Spinal cord (tissue), 10 donors: ENCODE measurements around the gene RAI14. TPM values are rescaled to one million over a fixed set of nuclear protein-coding genes. Genes with fewer than 3 reads are reported as not detected.
A peak's percentile ranks its signal among the peaks of the same experiment; 100 is the strongest.

Experiments used
- DNase-seq, 6 donors: peaks; one replicate each; pipeline versions ENCODE4 v3.0.0 to v3.0.0-alpha.2; 2013 to 2015; ENCODE audit warnings: low spot score in 6 of 6, low read depth in 4 of 6
- H3K27ac ChIP-seq: one replicate; pipeline ENCODE4 v1.5.1; 2013; ENCODE audit warnings: low read depth, low read length, control low read depth
- H3K27me3 ChIP-seq: one replicate; pipeline ENCODE4 v1.6.1; 2013; ENCODE audit warnings: low read length; ENCODE audit not compliant: control insufficient read depth, insufficient read depth
- H3K36me3 ChIP-seq: one replicate; pipeline ENCODE4 v1.6.1; 2013; ENCODE audit warnings: low read length; ENCODE audit not compliant: control insufficient read depth, insufficient read depth
- H3K4me1 ChIP-seq: one replicate; pipeline ENCODE4 v1.6.1; 2013; ENCODE audit warnings: low read length; ENCODE audit not compliant: control insufficient read depth, insufficient read depth
- H3K4me3 ChIP-seq: one replicate; pipeline ENCODE4 v1.5.1; 2013; ENCODE audit warnings: low read depth, low read length, control low read depth
- H3K9me3 ChIP-seq: one replicate; pipeline ENCODE4 v1.6.1; 2013; ENCODE audit warnings: low read length; ENCODE audit not compliant: control insufficient read depth, insufficient read depth
- WGBS: methylation state at CpG from one replicate; pipeline ENCODE4 v1.1.5; 2013; ENCODE audit warnings: missing lambda C conversion rate; ENCODE audit not compliant: insufficient coverage; 5-methylcytosine and 5-hydroxymethylcytosine counted together
- polyA plus RNA-seq, 2 donors: library from polyadenylated mRNA; unstranded; fragments of 120-200 nt; gene quantifications; one replicate each; pipeline ENCODE4 v1.2.1, GENCODE V29; 2013; ENCODE audit not compliant: insufficient read length in 2 of 2
- total RNA-seq, 2 donors: library from RNA; depleted of rRNA in 1 of 2; stranded (reverse); fragments of 120-200 nt in 1 of 2; fragments of >200 nt in 1 of 2; gene quantifications; one replicate each; pipeline versions ENCODE4 v1.2.3 to v1.2.4, GENCODE V29; 2013 to 2014
- donor health status: healthy.

The RAI14 gene
- total and polyA plus RNA-seq, 4 donors: 17.3 to 48.8 (median 26.9) TPM

GRCh38 chr5:34656700-34657273 lies 659 bp downstream of the RAI14 start:
- peak in 2 of 6 donors; percentile 36 to 60 for DNase-seq
- Histone ChIP-seq H3K4me1 (peaks cover 17% of the 10 kb centered on the region), H3K9me3 (no peaks in the 10 kb centered on the region), H3K36me3 (no peaks in the 10 kb centered on the region), H3K4me3 (peak overlapping the region; percentile 87), H3K27me3 (no peaks in the 10 kb centered on the region), H3K27ac (peak overlapping the region; percentile 94)
- WGBS: under 1% methylated on average over 52 of the region's 53 CpGs

DNA sequence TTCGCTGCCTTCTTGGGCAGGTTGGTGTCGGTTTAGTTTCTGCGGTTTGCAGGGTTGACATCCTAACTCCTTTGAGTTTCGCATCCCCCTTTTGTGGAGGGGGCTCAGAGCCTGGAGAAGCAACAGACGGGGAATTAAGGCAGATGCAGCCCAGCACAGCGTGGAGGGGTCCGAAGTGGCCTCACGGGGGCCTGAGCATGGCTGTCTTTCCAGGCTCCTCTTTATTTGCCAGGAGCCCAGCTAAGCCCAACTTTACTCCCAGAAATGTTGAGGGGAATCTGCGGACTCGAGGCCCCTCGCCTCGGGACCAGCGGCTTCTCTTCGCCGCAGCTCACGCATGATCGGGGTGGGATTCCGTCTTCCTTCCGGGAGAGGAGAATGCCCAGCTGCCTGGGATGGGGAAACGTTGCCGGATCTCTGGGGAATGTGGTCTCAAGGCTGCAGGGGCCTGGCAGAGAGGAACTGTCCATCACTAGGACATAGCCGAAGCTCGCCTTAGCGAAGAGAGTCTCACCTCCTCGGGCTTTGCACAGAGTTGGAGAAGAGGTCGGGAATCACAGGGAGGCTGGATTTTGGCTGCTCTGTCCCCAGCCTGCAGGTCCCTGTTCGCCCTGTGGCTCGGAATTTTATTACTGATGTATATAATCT lies 1.3 kb downstream of the RAI14 start:
- H3K36me3 ChIP-seq: no peaks in the 10 kb centered on the region
- H3K27me3 ChIP-seq: no peaks in the 10 kb centered on the region
- DNase-seq: peak in 2 of 6 donors; percentile 46 to 61
- peak overlapping the region; percentile 94 for H3K27ac ChIP-seq
- H3K4me1 ChIP-seq: peaks cover 17% of the 10 kb centered on the region
- peak overlapping the region; percentile 87 for H3K4me3 ChIP-seq
- H3K9me3 ChIP-seq: no peaks in the 10 kb centered on the region
- 0% methylated on average over 23 of the region's 28 CpGs for WGBS

- Histone ChIP-seq H3K36me3 (no peaks in the 10 kb centered on the region), H3K9me3 (no peaks in the 10 kb centered on the region), H3K4me3 (peak overlapping the region; percentile 87), H3K27ac (peak overlapping the region; percentile 94), H3K27me3 (no peaks in the 10 kb centered on the region), H3K4me1 (peaks cover 17% of the 10 kb centered on the region)
- WGBS: 0% methylated on average over 1 of the region's 4 CpGs
- peak in 2 of 6 donors; percentile 71 to 77 for DNase-seq
These were observed 1.9 kb downstream of the RAI14 start for GRCh38 chr5:34657988-34658387.

GRCh38 chr5:34659168-34659567 lies 3.0 kb downstream of the RAI14 start:
- no peak for DNase-seq
- Histone ChIP-seq H3K4me1 (peaks cover 17% of the 10 kb centered on the region), H3K4me3 (no peak overlapping the region), H3K9me3 (no peaks in the 10 kb centered on the region), H3K27me3 (no peaks in the 10 kb centered on the region), H3K36me3 (no peaks in the 10 kb centered on the region), H3K27ac (no peak overlapping the region)
- WGBS: 95% methylated on average over 3 of the region's 3 CpGs

- WGBS: 97% methylated on average over 3 of the region's 4 CpGs
- Histone ChIP-seq H3K27ac (no peak overlapping the region), H3K27me3 (no peaks in the 10 kb centered on the region), H3K36me3 (no peaks in the 10 kb centered on the region), H3K9me3 (no peaks in the 10 kb centered on the region), H3K4me1 (peaks cover 17% of the 10 kb centered on the region), H3K4me3 (no peak overlapping the region)
- no peak for DNase-seq
These were observed 4.3 kb downstream of the RAI14 start for GRCh38 chr5:34660444-34660843.

GRCh38 chr5:34663771-34664496 lies 7.8 kb downstream of the RAI14 start:
- Histone ChIP-seq H3K36me3 (peaks cover 2% of the 10 kb centered on the region), H3K27me3 (no peaks in the 10 kb centered on the region), H3K4me3 (no peak overlapping the region), H3K27ac (no peak overlapping the region), H3K4me1 (no peaks in the 10 kb centered on the region), H3K9me3 (no peaks in the 10 kb centered on the region)
- no peak for DNase-seq
- whole genome bisulfite sequencing: 81% methylated on average over 2 of the region's 7 CpGs

DNA sequence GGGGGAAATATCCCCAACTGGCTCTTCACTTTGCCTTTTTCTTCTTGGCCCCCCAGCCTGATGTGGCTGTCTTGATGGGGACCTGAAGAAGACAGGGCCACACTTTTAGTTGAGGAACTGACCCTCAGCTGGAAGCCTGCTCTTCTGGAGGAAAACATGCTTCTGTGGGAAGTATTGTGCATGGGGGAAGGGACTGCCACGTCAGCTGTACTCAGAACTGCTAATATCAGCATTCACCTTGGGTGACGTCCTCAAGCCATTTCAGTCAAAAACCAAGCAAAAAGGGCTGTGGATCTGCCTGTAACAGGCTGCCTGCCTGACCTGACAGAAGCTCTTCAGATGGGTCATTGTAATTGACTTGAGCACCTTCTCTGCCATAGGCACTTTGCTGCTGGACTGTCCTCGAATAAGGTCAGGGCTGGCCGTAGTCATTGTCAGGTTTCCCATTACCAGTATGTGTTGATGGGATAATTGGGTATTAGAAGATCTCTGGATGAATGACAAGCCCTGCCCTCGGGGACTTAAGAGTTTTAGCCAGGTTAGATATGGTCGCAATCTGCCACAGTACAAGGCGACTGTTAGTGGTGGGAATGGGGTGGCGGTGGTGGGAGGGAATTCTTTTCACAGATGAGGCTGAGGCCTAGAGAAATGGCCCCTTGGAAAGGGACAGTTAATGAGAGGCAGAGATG lies 10.4 kb downstream of the RAI14 start:
- H3K27ac ChIP-seq: no peak overlapping the region
- H3K4me3 ChIP-seq: no peak overlapping the region
- WGBS: 84% methylated on average over 7 of the region's 8 CpGs
- no peaks in the 10 kb centered on the region for H3K27me3 ChIP-seq
- H3K9me3 ChIP-seq: no peaks in the 10 kb centered on the region
- peaks cover 3% of the 10 kb centered on the region for H3K4me1 ChIP-seq
- peaks cover 2% of the 10 kb centered on the region for H3K36me3 ChIP-seq
- DNase-seq: no peak

GRCh38 chr5:34667705-34668104 lies 11.6 kb downstream of the RAI14 start:
- no peak overlapping the region for H3K27ac ChIP-seq
- peaks cover 2% of the 10 kb centered on the region for H3K36me3 ChIP-seq
- DNase-seq: no peak
- no peaks in the 10 kb centered on the region for H3K27me3 ChIP-seq
- no peaks in the 10 kb centered on the region for H3K9me3 ChIP-seq
- 54% methylated on average over 5 of the region's 5 CpGs for WGBS
- H3K4me1 ChIP-seq: peaks cover 3% of the 10 kb centered on the region
- H3K4me3 ChIP-seq: no peak overlapping the region

GRCh38 chr5:34669931-34670516 lies 13.9 kb downstream of the RAI14 start:
- Histone ChIP-seq H3K9me3 (no peaks in the 10 kb centered on the region), H3K4me1 (peaks cover 3% of the 10 kb centered on the region), H3K27ac (no peak overlapping the region), H3K36me3 (peaks cover 2% of the 10 kb centered on the region), H3K4me3 (no peak overlapping the region), H3K27me3 (no peaks in the 10 kb centered on the region)
- WGBS: no CpG with 5 or more reads among the region's 7 CpGs
- no peak for DNase-seq
